8988T (cell line): ENCODE measurements around the gene GOLGA8R.
"Not testable (repeated sequence)": the region's sequence is repeated elsewhere in the genome, so short reads cannot be mapped to it uniquely, and the experiment has no call there.

Source experiments
- DNase-seq: peaks from one replicate; pipeline ENCODE4 v3.0.0; 2011

The GOLGA8R gene

GRCh38 chr15:30414160-30414559 lies at the start of gene GOLGA8R:
Gene GOLGA8R, minus strand, starts transcription at chr15:30414260. Its CDS starts 98 bp downstream, at chr15:30414162.
- DNase-seq: not testable (repeated sequence)

GRCh38 chr15:30463849-30464248 lies 49.8 kb upstream of the GOLGA8R start:
- not testable (repeated sequence) for DNase-seq

- not testable (repeated sequence) for DNase-seq
Observed at GRCh38 chr15:30462176-30462575, 48.1 kb upstream of the GOLGA8R start.

GRCh38 chr15:30452702-30453101 lies 38.6 kb upstream of the GOLGA8R start:
- DNase-seq: not testable (repeated sequence)

GRCh38 chr15:30438348-30438747 lies 24.3 kb upstream of the GOLGA8R start:
- DNase-seq: not testable (repeated sequence)

GRCh38 chr15:30435878-30436277 lies 21.8 kb upstream of the GOLGA8R start:
- not testable (repeated sequence) for DNase-seq

- not testable (repeated sequence) for DNase-seq
Observed at GRCh38 chr15:30420723-30421122, 6.7 kb upstream of the GOLGA8R start.

- not testable (repeated sequence) for DNase-seq
Observed at GRCh38 chr15:30407636-30408035, 6.4 kb downstream of the GOLGA8R start.

- not testable (repeated sequence) for DNase-seq
Observed at GRCh38 chr15:30398988-30399387, 15.1 kb downstream of the GOLGA8R start.

- DNase-seq: not testable (repeated sequence)
Observed at GRCh38 chr15:30393664-30393991, 20.4 kb downstream of the GOLGA8R start.

- DNase-seq: not testable (repeated sequence)
Observed at GRCh38 chr15:30392766-30393663, 21.0 kb downstream of the GOLGA8R start, which contains the start of gene CHRFAM7A. Gene CHRFAM7A, minus strand, starts transcription at chr15:30393540. Its CDS starts 10,189 bp downstream, at chr15:30383351.

GRCh38 chr15:30386318-30386887 lies 27.7 kb downstream of the GOLGA8R start:
- DNase-seq: not testable (repeated sequence)

GRCh38 chr15:30377082-30377413 lies 37.0 kb downstream of the GOLGA8R start:
- DNase-seq: not testable (repeated sequence)

- not testable (repeated sequence) for DNase-seq
Observed at GRCh38 chr15:30376375-30377081, 37.5 kb downstream of the GOLGA8R start.

- not testable (repeated sequence) for DNase-seq
Observed at GRCh38 chr15:30375872-30376271, 38.2 kb downstream of the GOLGA8R start.

GRCh38 chr15:30374862-30375261 lies 39.2 kb downstream of the GOLGA8R start:
- not testable (repeated sequence) for DNase-seq

GRCh38 chr15:30368271-30368670 lies 45.8 kb downstream of the GOLGA8R start:
- DNase-seq: not testable (repeated sequence)

- DNase-seq: not testable (repeated sequence)
Observed at GRCh38 chr15:30367246-30367645, 46.8 kb downstream of the GOLGA8R start.

GRCh38 chr15:30361404-30361803 lies 52.7 kb downstream of the GOLGA8R start:
- not testable (repeated sequence) for DNase-seq

GRCh38 chr15:30360990-30361389 lies 53.1 kb downstream of the GOLGA8R start:
- DNase-seq: not testable (repeated sequence)

GRCh38 chr15:30355043-30355442 lies 59.0 kb downstream of the GOLGA8R start:
- not testable (repeated sequence) for DNase-seq
